Stimulated activated CD4-positive, alpha-beta T cell treated with anti-CD3 and anti-CD28 coated beads, Interleukin-15, amount 100 ng/mL, for 24 hours (primary cell): ENCODE data around the gene ITGB3.
"Not testable (repeated sequence)": the region's sequence is repeated elsewhere in the genome, so short reads cannot be mapped to it uniquely, and the experiment has no call there.

Experiments
- DNase-seq: peaks from one replicate; pipeline ENCODE4 v3.0.0-alpha.2; 2020

ITGB3 gene

DNA sequence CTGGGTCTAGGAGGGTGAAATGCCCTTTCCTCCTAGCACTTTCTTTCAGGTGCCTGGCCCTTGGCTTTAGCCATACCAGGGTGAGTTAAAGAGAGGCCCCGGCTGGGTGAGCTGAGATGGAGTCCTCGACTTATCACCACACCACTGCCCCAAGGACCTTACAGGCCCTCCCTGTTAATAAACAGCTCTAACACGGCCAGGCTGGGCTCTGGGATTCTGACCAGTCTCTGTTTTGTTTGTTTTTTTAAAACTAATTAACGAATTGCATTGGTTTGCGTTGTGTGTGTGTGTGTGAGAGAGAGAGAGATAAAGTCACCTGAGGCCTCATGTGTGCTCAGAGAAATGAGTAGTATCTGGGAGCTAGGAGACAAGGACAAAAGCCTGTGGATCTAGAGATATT, 30.2 kb upstream of the ITGB3 start:
- DNase-seq = no peak

DNA sequence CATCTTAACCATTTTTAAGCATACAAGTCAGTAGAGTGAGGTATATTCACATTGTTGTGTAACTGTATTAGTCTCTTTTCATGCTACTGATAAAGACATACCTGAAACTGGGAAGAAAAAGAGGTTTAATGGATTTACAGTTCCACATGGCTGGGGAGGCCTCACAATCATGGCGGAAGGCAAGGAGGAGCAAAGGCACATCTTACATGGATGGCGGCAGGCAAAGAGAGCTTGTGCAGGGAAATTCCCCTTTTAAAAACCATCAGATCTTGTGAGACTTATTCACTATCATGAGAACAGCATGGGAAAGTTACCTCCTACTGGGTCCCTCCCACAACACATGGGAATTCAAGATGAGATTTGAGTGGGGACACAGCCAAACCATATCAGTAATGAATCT, 29.6 kb upstream of the ITGB3 start:
- DNase-seq = not testable (repeated sequence)

DNA sequence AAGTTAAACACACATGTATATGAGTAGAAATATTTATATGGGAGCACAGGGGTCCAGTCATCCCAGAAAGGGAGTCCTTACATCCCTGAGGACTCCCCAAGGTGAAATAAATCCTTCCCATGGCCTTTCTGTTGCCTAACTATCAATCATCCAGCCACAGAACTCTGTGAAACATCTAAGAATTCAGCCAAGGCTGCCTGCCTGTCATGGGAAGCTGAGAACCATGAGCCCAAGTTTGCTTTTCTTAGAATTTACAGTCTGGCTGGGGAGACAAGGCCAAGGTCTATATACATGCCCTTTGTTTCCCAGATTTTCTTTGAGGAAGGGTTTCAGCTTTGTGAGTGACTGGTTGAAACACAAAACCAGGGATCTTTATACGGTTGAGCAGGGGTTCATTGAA, 28.7 kb upstream of the ITGB3 start:
- DNase-seq = no peak

DNA sequence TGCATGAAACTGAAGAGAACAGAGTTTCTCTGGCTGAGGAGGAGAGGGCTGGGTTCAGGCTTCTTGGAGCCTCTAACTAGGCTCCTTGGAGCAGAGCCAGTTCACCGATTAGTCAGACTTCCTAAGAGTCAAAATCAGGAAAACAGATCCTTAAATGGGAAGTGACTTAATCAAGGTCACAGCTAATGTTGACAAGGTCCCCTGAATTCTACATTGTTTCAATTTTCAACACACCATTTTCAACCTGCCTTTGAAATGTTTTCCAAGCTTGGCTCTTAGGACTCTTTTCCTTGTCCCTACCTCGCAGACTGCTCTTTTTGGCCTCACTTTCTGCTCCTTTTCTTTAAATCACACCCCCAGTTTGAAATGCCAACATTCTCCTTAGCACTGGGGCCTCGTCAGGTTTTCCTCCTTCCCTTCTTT, 28.2 kb upstream of the ITGB3 start:
- no peak for DNase-seq

DNA sequence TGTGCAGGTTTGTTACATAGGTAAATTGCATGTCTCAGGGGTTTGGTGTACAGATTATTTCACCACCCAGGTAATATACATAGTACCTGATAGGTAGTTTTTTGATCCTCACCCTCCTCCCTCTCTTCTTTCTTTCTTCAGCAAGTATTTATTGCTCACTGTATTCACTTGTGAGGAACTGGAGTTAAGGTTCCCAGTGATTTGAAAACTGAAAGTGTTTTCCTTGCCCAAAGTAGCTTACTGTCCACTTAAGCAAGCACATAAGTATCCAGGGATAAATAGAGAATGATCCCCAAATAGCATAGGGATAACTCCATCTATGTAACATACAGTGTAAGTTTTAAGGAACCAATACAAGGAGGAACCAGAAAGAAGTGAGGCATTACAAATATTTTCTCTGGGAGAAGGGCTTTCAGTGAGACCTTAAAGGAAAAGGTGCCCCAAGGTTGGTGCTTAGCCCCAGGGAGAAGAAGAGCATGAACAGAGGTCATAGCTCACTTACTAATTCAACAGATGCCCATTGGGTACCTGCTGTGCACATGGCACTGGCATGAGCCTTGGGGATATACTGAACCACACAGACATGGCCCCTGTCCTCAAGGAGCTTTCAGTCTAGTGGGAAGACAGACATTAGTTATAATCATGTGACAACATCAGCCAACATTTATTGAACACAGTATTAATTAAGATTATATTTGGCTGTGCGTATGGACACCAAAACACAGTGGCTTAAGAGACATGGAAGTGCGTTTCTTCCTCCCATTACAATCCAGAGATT, 27.5 kb upstream of the ITGB3 start:
- no peak for DNase-seq

DNA sequence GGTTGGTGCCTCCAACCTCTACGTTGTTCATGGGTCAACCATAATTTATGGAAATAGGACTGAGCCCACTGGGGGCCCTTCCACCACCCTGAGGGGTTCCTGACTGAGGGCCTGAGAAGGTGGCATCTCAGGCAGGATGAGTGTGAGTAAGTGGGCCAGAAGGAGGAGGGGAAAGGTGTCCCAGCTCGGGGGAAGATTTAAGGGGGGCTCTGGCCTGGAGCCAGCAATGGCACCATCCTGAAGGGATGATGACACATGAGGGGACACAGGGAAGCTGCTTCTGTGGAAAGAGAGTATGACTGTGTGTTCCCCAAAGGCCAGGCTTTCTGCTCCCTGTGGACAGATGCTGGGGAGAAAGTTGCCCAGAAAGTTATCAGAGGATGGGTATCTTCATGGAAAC, 25.8 kb upstream of the ITGB3 start:
- DNase-seq = no peak

DNA sequence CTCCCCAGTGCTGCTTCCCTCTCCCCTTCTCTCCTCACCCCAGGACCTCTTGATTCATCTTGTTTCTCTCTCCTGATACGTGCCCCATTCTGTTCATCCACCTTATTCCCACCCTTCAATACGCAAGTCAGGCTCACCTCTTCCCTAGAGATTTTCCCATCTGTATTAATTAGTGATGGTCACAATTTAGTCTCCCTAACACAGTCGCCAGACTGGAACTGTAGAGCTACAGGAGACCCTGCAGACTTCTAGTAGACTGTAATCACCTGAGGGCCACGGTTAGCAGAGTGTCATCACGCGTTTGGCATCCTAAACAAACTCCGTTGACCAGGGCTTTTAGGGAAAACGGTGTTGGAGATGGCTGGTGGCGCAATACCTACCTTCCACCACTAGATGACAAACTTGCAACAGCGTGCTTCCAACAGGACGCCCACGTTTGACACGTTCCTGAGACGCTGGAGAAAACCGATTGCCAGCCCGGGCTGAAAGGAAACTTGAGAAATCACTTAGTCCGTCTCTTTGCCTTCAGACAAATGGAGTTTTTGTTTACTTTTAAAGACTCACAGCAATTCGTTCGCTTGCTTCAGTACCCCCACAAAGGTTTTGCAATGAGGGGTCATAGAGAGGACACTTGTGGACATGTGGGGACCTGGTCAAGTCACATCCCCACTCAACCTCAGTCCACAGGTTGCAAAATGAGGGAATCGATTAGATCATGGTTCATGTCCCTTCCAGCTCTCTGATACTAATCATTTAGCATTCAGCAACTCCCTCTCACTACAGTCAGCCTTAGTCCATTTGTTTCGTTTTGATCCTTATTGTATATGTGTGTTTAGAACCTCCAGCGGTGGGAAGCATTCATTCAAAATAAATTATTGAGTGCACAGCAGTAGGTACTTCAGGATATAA, 23.8 kb upstream of the ITGB3 start:
- peak; percentile 88 for DNase-seq

DNA sequence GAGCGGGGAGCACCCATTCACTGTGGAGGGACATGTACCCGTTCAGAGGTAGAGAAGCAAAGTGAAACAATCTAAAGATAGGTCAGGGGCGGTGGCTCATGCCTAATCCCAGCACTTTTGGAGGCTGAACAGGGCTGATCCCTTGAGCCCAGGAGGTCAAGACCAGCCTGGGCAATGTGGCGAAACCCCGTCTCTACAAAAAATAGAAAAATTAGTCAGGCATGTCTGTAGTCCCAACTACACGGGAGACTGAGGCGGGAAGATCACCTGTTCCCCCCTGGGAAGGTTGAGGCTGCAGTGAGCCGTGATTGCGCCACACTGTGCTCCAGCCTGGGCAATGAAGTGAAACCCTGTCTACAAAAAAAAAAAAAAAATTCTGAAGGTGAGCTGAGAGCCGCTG, 22.8 kb upstream of the ITGB3 start:
- no peak for DNase-seq

DNA sequence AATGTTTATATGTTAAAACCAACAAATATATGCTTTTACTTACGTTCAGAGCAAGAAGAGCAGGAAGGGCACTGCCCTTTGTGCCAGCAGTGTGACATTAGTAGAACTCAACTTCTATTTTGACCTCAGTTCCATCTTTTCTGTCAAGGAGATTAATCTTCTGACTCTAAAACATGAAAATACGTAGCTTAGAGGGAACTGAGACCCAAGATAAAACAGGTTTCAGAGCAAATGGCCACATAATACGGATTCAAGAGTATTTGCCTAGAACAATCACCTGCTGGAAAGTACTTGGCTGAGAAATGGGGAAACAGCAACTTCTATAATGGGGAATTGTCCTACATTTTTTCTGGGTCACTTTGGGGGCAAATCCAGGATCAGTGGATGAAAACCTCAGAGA, 22.3 kb upstream of the ITGB3 start:
- no peak for DNase-seq

DNA sequence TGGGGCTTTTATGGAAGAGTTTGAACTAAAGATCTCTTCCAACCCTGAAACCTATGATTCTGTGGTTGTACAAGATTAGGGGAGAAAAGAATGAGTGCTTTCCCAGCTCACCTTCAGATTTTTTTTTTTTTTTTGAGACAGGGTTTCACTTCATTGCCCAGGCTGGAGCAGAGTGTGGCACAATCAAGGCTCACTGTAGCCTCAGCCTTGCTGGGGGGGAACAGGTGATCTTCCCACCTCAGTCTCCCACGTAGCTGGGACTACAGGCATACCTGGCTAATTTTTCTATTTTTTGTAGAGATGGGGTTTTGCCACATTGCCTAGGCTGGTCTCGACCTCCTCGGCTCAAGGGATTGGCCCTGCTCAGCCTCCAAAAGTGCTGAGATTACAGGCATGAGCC, 21.8 kb upstream of the ITGB3 start:
- DNase-seq = no peak

DNA sequence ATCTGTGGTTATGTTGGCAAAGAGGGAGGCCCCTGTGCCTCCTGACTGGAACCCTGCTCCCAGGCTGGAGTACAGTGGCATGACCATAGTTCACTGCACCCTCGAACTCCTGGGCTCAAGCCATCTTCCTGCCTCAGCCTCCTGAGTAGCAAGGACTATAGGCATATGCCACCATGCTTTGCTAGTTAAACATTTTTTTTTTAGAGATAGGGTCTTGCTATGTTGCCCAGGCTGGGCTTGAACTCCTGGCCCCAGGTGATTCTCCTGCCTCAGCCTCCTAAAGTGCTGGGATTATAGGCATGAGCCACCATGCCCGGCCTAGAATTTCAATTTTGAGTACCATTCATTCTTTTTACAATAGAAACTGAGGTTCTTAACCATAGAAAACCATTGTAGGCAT, 21.2 kb upstream of the ITGB3 start:
- no peak for DNase-seq

DNA sequence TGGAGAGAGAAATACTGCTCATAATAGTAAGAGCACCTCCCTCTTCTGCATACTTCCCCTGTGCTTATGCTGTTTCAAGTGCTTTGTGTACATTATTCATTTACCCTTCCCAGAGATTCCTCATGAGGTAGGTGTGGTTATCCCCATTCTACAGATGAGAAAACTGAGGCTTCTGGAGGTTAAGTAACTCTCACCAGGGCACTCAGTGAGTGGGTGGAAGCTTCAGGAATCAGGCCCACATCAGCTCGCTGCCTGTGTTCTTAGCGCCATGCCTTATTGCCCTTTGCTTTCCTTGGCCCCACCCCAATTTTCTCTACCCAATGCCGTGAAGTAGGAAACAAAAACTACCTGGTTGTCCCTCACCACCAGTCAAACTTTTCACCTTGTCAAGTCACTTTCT, 18.1 kb upstream of the ITGB3 start:
- no peak for DNase-seq

DNA sequence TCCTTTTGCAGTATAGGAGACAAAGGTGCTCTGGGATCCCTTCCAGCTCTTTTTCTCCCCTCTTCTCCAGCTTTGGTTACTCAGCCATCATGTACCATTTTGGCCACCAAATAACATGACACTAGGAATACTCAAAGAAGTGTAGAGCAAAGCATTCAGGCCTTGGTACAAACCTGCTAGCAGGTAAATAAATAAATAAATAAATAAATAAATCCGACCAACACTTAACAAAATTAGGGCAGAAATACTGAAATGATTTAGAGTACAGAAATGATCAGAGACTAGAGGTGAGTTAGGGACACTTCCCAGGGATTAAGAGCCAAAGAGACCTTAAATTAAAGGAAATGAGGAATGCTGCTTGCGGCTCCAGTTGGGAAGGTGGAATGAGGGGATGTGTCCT, 17.7 kb upstream of the ITGB3 start:
- no peak for DNase-seq

DNA sequence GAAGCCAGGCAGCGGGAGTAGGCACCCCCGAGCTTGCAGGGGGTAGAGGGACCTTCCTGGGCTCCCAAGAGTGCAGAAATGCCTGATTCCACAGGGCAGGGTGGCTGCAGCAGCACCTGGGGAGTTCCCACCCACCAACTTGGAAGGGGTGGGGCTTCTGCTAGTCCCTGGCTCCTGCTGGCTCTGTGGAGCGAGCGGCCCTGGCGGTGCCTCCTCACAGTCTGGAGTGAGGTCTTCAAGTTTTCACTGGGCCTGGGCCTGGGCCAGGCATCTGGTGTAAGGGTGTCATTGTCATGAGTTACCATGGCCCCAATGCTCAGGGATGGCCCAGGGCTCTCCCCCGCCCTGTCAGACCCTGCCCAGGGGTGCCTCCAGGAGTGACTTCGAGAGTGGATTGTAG, 15.8 kb upstream of the ITGB3 start:
- no peak for DNase-seq

DNA sequence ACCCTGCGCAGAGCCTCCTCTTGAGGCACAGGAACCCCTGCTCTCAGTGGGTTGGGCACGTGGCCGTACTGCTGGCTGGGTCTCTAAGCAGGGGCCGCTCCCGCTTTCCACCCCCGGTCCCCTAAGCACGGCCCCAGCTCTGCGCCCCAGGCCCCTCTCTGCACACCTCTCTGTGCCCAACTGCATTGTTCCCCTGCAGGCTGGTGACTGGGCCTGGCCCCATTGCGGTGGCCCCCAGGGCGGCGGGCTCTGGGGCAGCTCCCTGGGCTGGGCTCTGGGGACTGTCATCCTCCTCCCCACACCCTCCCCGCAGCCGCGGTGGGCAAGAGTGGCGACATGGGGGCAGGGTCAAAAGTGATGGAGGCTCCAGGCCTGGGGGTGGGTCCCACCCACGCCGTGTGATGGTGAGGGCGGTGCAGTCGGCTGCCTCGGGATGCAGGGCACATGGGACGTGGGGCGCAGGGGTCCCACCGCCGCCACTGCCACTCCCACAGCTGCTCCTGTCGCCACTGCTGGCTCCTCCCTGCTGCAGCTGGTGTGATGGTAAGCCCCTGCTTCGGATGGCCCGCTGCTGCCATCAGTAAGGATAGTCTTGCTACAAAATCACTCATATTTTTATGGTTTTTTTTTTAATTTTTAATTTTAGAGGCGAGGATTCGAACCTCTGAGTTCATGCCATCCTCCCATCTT, 15.2 kb upstream of the ITGB3 start:
- no peak for DNase-seq

DNA sequence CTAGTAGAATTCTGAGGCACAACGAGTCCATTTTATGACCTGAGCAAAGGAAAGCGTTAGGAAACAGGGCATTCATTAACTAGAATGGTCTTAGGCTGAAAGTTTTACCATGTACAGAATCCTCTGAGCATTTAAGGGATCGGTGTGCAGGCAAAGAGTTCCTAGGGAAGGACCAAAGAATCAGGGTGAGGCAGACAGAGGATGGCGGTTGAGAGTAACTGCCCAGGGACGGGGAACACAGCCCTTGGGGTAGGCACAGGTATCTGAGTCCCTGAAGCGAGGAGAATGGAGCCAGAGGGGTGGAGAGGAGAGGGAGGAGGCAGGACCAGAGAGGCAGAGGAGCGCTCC, 14.0 kb upstream of the ITGB3 start:
- DNase-seq = no peak

DNA sequence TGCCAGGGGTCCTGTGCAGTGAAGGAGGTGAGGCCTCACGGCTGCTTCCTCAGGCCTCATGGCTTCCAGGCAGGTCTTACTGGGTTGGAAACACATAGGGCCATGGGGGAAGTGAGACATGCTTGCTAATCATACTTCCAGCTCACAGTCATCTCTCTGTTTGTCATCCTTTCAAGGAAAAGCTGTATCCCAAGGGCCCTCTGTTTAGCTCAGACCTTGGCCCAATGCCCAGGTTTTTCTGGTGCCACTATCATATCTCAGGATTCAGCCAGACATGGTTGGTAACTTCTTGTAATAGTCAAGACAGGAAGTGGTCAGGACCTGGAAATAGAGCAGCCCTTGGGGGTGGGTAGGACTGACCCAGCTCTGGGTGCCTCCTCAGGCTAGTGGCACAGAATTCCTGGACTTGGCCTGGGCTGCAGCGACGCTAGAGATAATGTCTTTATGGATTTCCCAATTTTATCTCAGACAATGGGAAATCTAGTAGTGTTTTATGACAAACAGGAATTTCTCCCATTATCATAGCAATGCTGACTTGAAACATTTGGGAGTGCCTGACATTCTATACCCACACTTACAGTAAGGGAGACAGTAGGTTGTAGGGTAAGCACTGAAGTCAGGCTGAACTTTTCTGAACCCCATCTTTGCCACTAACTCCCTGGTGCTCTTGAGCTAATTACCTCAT, 13.5 kb upstream of the ITGB3 start:
- no peak for DNase-seq

DNA sequence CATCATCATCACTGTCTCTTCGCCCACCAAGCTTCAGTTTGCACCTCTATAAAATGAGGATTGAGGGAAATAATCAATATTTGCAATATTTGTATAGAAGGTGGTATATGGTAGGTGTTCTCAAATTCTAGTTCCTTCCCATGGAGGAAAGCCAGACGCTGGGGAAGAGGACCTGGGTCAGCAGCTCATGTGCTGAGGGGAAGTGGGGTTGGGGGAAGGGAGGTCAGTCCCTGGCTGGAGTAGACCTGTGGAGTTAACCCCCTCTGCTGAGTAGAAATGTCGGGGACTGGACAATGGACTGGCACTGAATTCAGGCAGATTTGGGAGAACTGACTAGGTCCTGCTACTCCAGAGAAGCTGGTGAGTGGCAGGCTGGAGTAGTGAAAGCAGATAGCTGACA, 12.8 kb upstream of the ITGB3 start:
- no peak for DNase-seq

DNA sequence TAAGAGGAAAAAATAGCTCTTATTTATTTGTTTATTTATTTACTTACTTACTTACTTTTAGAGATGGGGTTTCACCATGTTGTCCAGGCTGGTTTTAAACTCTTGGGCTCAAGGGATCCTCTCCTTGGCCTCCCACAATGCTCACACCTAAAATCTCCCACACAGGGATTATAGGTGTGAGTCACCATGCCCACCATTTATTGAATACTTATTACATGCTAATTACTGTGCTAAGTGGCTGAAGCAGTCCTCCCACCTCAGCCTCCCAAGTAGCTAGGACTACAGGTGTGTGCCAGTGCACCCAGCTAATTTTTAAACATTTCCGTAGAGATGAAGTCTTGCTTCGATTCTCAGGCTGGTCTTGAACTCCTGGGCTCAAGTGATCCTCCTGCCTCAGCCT, 11.0 kb upstream of the ITGB3 start:
- DNase-seq = no peak

DNA sequence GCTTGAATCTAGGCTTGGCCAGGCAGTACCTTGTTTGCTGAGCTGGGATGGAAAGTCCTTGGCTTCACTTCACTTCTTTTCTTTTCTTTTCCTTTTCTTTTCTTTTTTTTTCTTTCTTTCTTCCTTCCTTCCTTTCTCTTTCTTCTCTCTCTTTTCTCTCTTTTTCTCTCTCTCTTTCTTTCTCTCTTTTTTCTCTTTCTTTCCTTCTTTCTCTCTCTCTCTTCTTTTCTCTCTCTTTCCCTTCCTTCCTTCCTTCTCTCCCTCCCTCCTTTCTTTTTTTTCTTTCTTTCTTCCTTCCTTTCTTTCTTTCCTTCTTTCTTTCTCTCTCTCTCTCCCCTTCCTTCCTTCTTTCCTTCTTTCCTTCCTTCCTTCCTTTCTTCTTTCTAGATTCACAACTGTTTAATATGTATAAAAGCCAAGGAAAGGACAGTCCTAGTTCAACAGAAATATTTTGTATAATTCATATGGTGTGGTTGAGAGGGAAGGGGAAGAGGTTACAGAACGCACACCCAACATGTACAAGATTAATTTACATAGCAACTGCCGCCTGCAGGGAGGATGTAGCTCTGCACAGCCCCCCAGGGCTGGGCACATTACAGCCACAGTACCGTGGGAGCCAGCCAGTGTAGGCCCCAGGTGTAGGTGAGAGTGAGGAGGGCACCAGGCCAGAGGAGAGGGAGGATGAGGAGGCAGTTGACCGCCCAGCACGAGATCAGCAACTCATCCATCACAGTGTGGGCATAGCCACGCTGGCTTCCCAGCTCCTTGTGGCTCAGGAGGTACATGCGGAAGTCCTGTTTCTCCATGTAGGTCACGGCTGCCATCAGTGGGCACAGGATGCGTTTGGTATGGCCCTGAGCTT, 9.7 kb upstream of the ITGB3 start:
- DNase-seq = no peak

DNA sequence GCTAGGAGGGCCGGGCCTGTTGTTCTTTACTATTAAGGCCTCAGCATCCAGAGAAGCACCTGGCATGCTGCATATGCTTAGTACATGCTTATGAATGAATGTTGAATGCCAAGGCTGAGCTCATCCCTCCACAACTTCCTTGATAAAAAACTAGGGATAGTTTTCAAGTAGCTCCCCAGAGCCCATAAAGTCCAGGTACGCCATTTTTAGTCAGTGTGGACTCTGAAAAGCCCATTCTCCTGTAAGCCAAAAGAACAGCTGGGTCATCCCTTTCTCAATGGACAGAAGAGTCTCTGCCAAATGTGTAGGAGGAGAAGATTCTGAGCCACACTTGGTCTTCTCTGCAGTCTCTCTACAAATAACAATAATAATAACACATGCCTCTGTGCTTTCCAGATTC, 8.9 kb upstream of the ITGB3 start:
- no peak for DNase-seq

DNA sequence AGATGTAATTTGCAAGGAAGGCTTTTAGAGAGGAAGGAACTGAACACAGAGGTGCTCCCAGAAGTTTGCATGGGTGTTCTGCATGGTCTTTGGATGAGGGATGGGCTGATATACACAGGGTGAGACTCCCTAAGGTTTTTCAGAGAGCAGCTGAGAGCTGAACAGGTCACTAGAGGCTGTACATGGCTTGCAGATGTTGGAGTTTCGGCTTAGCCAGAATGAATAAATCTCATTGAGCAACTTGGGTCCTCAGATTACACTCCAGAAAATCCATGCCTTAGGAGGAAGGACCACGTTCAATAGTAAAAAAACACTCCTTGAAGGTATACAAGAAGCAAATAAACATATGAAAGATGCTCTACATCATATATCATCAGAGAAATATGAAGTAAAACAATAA, 7.5 kb upstream of the ITGB3 start:
- DNase-seq = no peak
